SK-N-MC (cell line): ENCODE measurements around the gene CBFA2T2.

Source experiments
- EZH2 ChIP-seq: fragments of 200-600 bp; sonication (generic); IDR thresholded peaks from one replicate; pipeline ENCODE4 v1.6.1; 2017; ENCODE audit warnings: antibody characterized with exemption
- POLR2AphosphoS5 ChIP-seq: IDR thresholded peaks from 2 replicates; pipeline ENCODE4 v1.6.1; 2012; ENCODE audit warnings: mild to moderate bottlenecking, low read depth, low read length, borderline replicate concordance

GRCh38 chr20:33660685-33661058, 170.8 kb downstream of the CBFA2T2 start:
- TF ChIP-seq POLR2AphosphoS5 (no peak), EZH2 (no peak)
